ENCODE measurements around the gene SPINK7. TPM values are rescaled to one million over a fixed set of nuclear protein-coding genes. Genes with fewer than 3 reads are reported as not detected.
"Not testable (repeated sequence)": the region's sequence is repeated elsewhere in the genome, so short reads cannot be mapped to it uniquely, and the experiment has no call there.

SPINK7 gene
- total RNA-seq: not detected in 2 replicates

- no peak for DNase-seq (ENCODE audit: low read depth)
Measured at GRCh38 chr5:148312153-148312552, at the start of gene SPINK7. Gene SPINK7 (plus strand): TSS chr5:148312423. CDS start chr5:148312484, 61 bp downstream.

- DNase-seq (ENCODE audit: low read depth): peak; percentile 94
Measured at GRCh38 chr5:148267962-148268361, 44.3 kb upstream of the SPINK7 start.

DNA sequence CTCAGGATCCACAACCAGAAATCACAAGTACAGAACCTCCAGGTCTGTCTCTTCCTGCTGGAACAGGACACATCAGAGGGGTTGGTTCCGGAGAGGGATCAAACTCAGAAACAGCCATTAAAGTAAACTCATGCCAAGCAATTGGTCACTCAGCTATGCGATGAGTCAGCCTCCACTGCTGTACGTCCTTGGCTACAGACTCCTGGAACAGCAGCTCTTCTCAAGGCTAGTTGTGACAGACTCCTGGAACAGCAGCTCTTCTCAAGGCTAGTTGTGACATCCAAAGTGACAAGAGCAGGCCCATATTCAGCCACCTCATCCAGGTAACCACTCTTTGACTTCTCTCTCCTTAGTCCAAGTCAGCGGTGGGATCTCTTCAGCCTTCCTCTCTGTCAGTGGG is 43.7 kb upstream of the SPINK7 start, which contains the start of gene SPINK13:
SPINK13 (plus strand) TSS at position 229 of the 400 bp plus-strand sequence. CDS start 1,279 bp downstream, outside the sequence.
- DNase-seq (ENCODE audit: low read depth): peak; percentile 97

DNA sequence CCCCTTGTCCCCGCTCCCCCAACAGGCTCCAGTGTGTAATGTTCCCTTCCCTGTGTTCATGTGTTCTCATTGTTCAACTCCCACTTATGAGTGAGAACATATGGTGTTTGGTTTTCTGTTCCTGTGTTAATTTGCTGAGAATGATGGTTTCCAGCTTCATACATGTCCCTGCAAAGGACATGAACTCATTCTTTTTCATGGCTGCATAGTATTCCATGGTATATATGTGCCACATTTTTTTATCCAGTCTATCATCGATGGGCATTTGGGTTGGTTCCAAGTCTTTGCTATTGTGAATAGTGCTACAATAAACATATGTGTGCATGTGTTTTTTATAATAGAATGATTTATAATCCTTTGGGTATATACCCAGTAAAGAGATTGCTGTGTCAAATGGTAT is 37.1 kb upstream of the SPINK7 start:
- not testable (repeated sequence) for DNase-seq (ENCODE audit: low read depth)

- peak; percentile 51 for DNase-seq (ENCODE audit: low read depth)
Measured at GRCh38 chr5:148280893-148281292, 31.3 kb upstream of the SPINK7 start.

DNA sequence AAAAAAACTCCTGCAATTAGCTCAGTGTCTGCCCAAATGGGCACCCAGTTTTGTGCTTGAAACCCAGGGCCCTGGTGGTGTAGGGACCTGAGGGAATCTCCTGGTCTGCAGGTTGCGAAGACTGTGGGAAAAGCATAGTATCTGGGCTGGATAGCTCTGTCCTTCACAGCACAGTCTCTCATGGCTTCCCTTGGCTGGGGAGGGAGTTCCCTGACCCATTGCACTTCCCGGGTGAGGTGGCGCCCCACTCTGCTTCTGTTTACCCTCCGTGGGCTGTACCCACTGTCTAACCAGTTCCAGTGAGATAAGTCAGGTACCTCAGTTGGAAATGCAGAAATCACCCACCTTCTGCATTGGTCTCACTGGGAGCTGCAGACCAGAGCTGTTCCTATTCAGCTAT is 30.9 kb upstream of the SPINK7 start:
- DNase-seq (ENCODE audit: low read depth): not testable (repeated sequence)

GRCh38 chr5:148290271-148291195 is 21.7 kb upstream of the SPINK7 start:
- peak; percentile 41 for DNase-seq (ENCODE audit: low read depth)

- DNase-seq (ENCODE audit: low read depth): no peak
Measured at GRCh38 chr5:148297731-148298130, 14.5 kb upstream of the SPINK7 start.

DNA sequence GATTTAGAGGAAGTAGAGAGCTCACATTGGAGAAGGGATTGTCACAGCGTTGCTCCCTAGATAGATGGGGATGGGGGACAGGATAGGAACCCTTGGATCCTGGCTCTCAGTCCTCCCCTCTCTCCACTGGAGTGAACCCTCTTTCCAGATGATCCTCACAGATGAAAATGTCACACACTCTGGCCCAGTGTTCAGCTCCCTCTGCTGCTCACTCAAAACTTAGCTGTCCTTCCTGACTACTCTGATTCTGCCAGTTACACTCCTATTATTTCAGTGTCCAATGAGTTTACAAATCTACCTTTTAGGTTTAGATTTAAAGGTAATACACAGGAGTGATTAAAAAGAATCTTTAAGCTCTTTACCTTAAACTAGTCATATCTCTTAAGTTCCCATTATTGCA is 5.8 kb upstream of the SPINK7 start:
- DNase-seq (ENCODE audit: low read depth): no peak

DNA sequence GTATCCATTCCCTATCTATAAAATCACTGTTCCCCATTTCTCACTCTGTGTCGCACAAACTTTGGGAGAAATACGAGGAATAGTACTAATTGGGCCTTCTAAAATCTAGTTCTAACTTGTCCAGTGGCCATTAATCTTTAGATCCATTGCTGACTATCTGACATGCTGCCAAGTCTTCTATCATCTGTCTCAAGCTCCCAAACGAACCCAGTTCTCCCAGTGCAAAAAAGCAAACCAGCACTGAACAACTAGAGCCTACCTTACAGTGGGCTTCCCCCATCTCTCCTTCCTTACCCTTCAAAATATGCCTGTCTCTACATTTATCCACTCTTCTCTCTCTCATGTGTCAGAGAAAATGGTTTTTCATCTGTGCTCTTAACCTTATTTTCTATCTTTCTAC is 3.2 kb upstream of the SPINK7 start:
- DNase-seq (ENCODE audit: low read depth): no peak

DNA sequence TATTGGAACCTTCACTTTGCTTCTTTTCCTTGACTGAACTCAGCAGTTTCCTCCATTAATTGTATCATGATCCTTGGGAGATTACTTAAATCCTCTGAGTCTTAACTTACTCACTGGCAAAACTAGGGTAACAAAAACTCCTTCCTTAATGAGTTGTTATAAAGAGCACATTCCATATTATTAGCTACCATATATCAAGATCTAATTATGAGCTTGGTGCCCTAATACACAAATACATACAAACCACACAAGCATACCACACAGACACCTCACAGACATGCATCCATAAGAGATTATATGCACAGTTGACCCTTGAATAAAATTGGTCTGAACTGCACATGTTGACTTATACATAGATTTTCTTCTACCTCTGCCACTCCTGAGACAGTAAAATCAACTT is 2.5 kb upstream of the SPINK7 start:
- no peak for DNase-seq (ENCODE audit: low read depth)

- peak; percentile 81 for DNase-seq (ENCODE audit: low read depth)
Measured at GRCh38 chr5:148311484-148311883, 739 bp upstream of the SPINK7 start.

DNA sequence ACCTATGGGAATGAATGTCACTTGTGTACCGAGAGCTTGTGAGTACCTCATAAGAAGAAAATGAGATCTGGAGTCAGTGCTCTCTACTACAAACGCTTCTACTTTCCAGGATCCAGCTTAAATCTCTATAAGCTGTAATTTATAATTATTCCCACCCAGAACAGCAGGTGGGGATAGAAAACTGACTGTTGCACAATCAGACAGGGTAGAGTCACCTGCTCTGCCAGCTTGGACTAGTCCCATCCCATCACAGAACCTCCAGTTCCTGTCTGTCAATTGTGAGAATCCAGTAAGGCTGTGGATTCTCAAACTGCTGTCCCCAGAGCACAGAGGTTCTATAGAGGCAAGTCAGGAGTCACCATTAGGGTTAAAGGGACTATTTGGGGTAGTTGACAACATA is 2.0 kb downstream of the SPINK7 start:
- peak; percentile 13 for DNase-seq (ENCODE audit: low read depth)

DNA sequence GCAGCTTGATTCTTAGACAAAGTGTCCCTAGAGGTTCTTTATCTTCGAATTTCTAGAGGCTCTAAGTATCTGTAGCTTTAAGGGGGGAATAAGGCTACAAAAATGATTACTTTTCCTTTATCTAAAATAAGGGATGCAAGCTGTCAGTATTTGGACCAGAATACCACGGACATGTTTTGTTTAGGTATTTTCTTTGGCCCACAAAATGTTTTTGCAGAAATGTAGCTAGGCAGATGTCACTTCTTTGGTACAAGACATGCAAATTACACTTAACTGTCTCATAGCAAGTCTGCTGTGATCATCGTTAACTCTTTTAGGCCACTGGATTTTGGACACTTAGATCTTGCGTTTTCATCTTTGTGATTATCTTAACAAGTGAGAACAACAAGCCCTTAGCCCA is 2.5 kb downstream of the SPINK7 start:
- DNase-seq (ENCODE audit: low read depth): no peak

DNA sequence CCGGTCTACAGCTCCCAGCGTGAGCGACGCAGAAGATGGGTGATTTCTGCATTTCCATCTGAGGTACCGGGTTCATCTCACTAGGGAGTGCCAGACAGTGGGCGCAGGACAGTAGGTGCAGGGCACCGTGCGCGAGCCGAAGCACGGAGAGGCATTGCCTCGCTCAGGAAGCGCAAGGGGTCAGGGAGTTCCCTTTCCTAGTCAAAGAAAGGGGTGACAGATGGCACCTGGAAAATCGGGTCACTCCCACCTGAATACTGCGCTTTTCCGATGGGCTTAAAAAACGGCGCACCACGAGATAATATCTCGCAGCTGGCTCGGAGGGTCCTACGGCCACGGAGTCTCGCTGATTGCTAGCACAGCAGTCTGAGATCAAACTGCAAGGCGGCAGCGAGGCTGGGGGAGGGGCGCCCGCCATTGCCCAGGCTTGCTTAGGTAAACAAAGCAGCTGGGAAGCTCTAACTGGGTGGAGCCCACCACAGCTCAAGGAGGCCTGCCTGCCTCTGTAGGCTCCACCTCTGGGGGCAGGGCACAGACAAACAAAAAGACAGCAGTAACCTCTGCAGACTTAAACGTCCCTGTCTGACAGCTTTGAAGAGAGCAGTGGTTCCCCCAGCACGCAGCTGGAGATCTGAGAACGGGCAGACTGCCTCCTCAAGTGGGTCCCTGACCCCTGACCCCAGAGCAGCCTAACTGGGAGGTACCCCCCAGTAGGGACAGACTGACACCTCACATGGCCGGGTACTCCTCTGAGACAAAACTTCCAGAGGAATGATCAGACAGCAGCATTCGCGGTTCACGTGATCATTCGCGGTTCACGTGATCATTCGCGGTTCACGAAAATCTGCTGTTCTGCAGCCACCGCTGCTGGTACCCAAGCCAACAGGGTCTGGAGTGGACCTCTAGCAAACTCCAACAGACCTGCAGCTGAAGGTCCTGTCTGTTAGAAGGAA is 8.1 kb downstream of the SPINK7 start:
- DNase-seq (ENCODE audit: low read depth): not testable (repeated sequence)

GRCh38 chr5:148333262-148333849 is 21.1 kb downstream of the SPINK7 start:
- DNase-seq (ENCODE audit: low read depth): no peak

- no peak for DNase-seq (ENCODE audit: low read depth)
Measured at GRCh38 chr5:148335259-148335658, 23.0 kb downstream of the SPINK7 start, which contains the start of gene SPINK9. Gene SPINK9 (plus strand): TSS chr5:148335559. CDS start chr5:148335614, 55 bp downstream.

- DNase-seq (ENCODE audit: low read depth): peak; percentile 64
Measured at GRCh38 chr5:148336704-148337435, 24.6 kb downstream of the SPINK7 start.

DNA sequence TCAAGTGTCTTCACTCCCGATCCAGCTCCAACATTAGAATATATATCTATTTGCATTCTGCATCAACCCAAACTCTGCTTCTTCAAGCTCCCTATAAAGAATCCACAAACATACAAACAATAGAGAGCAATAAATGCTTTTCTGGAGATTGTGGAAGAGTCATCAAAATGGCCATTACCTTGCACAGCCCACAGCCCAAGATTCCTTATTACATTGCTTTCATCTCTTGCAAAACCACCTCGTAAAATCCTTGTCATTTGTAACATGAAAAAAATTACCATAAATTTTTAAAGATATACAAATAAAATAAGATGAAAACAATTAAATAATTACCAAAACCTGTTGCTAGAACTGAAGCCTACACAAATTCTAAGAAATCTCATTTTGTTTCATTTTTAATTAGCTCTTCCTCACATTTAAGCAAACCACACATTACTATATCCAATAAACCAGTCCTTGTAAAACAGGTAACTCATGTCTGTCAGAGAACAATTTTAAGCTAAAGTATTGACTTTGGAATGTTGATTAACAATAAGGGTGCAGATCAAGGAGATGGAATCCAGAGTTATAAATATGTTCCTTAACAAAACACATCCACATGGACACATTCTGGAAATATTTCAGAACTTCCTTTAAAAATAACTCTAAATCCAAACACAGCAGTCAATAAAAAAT is 30.3 kb downstream of the SPINK7 start:
- peak; percentile 4 for DNase-seq (ENCODE audit: low read depth)

DNA sequence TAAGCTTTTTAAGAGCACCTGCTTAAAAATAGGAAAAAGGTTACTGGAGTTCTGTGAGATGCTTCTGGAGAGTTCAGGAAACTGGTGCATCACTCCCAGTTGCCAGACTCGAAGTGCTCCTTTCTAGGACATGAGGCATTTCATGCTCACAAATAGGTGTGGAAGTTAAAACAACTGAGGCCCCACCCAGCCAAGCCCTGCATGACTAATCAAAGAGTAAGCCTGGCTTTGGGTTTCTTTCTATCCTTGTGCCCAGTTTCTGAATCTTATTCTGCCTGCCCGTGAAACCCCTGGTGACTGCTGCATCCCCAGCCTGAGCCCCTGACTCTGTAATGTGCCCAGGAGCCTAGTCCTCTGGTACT is 30.8 kb downstream of the SPINK7 start:
- peak; percentile 47 for DNase-seq (ENCODE audit: low read depth)
